HepG2 (cell line): ENCODE measurements around the gene NRG2.

Experiments
- FOSL1 ChIP-seq: sonication (generic); formaldehyde crosslinking; IDR thresholded peaks from 2 replicates; pipeline ENCODE4 v1.9.0; 2021; ENCODE audit warnings: missing genetic modification reagents, borderline replicate concordance
- GTF2F1 ChIP-seq: fragments of 150-350 bp; IDR thresholded peaks from 2 replicates; pipeline ENCODE4 v1.6.1; 2014; ENCODE audit warnings: low read length
- POLR2AphosphoS5 ChIP-seq: IDR thresholded peaks from 2 replicates; pipeline ENCODE4 v1.6.1; 2012; ENCODE audit warnings: low read depth, low read length
- RBM39 ChIP-seq: fragments of 200-400 bp; formaldehyde crosslinking; IDR thresholded peaks from one replicate; pipeline ENCODE4 v1.6.1; 2018; ENCODE audit warnings: antibody characterized with exemption, mild to moderate bottlenecking, low read depth, low read length; ENCODE audit not compliant: poor library complexity, severe bottlenecking
- TF ChIP-seq, protein P1 (sequence below): sonication (generic); formaldehyde crosslinking; IDR thresholded peaks from 2 replicates; pipeline ENCODE4 v1.5.0; 2020; ENCODE audit warnings: mild to moderate bottlenecking, missing genetic modification reagents
- TF ChIP-seq, protein P2 (sequence below): sonication (generic); formaldehyde crosslinking; IDR thresholded peaks from 2 replicates; pipeline ENCODE4 v1.9.0; 2021; ENCODE audit warnings: mild to moderate bottlenecking, missing genetic modification reagents
- TF ChIP-seq, protein P3 (sequence below): sonication (generic); formaldehyde crosslinking; IDR thresholded peaks from 2 replicates; pipeline ENCODE4 v1.5.0; 2020; ENCODE audit warnings: mild to moderate bottlenecking, missing genetic modification reagents, moderate library complexity

DNA sequence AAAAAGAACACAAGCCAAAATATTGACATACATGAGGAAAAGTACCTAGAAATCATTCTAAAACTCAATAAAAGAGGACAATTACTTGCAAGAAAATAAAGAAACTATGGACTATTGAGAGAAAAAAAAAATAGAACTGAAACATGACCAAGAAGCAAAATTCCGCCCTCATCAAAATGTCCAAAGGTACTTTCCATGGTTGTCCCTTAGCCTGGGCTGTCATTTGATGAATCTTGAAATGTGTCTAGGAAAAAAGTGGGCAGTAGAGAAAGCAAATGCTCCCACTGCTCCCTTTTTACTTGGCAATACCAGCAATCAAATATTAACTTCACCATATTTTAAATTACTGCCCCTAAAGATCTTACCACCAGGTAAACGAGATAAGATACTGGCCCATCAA lies 10.8 kb downstream of the NRG2 start:
- TF ChIP-seq RBM39 = no peak
- no peak for TF ChIP-seq FOSL1 (CRISPR knock-in tag)
- no peak for TF ChIP-seq POLR2AphosphoS5
- TF ChIP-seq, protein P1, sequence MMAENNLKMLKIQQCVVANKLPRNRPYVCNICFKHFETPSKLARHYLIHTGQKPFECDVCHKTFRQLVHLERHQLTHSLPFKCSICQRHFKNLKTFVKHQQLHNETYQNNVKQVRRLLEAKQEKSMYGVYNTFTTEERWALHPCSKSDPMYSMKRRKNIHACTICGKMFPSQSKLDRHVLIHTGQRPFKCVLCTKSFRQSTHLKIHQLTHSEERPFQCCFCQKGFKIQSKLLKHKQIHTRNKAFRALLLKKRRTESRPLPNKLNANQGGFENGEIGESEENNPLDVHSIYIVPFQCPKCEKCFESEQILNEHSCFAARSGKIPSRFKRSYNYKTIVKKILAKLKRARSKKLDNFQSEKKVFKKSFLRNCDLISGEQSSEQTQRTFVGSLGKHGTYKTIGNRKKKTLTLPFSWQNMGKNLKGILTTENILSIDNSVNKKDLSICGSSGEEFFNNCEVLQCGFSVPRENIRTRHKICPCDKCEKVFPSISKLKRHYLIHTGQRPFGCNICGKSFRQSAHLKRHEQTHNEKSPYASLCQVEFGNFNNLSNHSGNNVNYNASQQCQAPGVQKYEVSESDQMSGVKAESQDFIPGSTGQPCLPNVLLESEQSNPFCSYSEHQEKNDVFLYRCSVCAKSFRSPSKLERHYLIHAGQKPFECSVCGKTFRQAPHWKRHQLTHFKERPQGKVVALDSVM = no peak
- TF ChIP-seq, protein P2, sequence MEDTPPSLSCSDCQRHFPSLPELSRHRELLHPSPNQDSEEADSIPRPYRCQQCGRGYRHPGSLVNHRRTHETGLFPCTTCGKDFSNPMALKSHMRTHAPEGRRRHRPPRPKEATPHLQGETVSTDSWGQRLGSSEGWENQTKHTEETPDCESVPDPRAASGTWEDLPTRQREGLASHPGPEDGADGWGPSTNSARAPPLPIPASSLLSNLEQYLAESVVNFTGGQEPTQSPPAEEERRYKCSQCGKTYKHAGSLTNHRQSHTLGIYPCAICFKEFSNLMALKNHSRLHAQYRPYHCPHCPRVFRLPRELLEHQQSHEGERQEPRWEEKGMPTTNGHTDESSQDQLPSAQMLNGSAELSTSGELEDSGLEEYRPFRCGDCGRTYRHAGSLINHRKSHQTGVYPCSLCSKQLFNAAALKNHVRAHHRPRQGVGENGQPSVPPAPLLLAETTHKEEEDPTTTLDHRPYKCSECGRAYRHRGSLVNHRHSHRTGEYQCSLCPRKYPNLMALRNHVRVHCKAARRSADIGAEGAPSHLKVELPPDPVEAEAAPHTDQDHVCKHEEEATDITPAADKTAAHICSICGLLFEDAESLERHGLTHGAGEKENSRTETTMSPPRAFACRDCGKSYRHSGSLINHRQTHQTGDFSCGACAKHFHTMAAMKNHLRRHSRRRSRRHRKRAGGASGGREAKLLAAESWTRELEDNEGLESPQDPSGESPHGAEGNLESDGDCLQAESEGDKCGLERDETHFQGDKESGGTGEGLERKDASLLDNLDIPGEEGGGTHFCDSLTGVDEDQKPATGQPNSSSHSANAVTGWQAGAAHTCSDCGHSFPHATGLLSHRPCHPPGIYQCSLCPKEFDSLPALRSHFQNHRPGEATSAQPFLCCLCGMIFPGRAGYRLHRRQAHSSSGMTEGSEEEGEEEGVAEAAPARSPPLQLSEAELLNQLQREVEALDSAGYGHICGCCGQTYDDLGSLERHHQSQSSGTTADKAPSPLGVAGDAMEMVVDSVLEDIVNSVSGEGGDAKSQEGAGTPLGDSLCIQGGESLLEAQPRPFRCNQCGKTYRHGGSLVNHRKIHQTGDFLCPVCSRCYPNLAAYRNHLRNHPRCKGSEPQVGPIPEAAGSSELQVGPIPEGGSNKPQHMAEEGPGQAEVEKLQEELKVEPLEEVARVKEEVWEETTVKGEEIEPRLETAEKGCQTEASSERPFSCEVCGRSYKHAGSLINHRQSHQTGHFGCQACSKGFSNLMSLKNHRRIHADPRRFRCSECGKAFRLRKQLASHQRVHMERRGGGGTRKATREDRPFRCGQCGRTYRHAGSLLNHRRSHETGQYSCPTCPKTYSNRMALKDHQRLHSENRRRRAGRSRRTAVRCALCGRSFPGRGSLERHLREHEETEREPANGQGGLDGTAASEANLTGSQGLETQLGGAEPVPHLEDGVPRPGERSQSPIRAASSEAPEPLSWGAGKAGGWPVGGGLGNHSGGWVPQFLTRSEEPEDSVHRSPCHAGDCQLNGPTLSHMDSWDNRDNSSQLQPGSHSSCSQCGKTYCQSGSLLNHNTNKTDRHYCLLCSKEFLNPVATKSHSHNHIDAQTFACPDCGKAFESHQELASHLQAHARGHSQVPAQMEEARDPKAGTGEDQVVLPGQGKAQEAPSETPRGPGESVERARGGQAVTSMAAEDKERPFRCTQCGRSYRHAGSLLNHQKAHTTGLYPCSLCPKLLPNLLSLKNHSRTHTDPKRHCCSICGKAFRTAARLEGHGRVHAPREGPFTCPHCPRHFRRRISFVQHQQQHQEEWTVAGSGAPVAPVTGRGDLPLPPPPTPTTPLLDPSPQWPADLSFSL (CRISPR knock-in tag) = no peak
- no peak for TF ChIP-seq GTF2F1
- TF ChIP-seq, protein P3, sequence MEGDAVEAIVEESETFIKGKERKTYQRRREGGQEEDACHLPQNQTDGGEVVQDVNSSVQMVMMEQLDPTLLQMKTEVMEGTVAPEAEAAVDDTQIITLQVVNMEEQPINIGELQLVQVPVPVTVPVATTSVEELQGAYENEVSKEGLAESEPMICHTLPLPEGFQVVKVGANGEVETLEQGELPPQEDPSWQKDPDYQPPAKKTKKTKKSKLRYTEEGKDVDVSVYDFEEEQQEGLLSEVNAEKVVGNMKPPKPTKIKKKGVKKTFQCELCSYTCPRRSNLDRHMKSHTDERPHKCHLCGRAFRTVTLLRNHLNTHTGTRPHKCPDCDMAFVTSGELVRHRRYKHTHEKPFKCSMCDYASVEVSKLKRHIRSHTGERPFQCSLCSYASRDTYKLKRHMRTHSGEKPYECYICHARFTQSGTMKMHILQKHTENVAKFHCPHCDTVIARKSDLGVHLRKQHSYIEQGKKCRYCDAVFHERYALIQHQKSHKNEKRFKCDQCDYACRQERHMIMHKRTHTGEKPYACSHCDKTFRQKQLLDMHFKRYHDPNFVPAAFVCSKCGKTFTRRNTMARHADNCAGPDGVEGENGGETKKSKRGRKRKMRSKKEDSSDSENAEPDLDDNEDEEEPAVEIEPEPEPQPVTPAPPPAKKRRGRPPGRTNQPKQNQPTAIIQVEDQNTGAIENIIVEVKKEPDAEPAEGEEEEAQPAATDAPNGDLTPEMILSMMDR (CRISPR knock-in tag) = no peak
